ENCODE data around the gene GPR15. TPM values are rescaled to one million over a fixed set of nuclear protein-coding genes. Genes with fewer than 3 reads are reported as not detected.

The GPR15 gene
- total and polyA plus RNA-seq, 12 donors, result 0.14 to 0.39 TPM; not detected in 10

GRCh38 chr3:98534734-98535133 is 3.0 kb downstream of the GPR15 start:
- Histone ChIP-seq H3K4me1 (replicated peaks in 1 of 2) (no peaks in the 10 kb centered on the region), H3K4me3 (no peak overlapping the region), H3K27ac (no peak overlapping the region), H3K36me3 (replicated peaks in 1 of 2) (no peaks in the 10 kb centered on the region), H3K27me3 (no peaks in the 10 kb centered on the region), H3K9me3 (replicated peaks in 1 of 3) (no peaks in the 10 kb centered on the region)
- intact Hi-C loops (cut with DNase I), result no loop called here
- TF ChIP-seq POLR2A (IDR thresholded peaks at IDR 0.05), result no peak
- TF ChIP-seq, protein P1, sequence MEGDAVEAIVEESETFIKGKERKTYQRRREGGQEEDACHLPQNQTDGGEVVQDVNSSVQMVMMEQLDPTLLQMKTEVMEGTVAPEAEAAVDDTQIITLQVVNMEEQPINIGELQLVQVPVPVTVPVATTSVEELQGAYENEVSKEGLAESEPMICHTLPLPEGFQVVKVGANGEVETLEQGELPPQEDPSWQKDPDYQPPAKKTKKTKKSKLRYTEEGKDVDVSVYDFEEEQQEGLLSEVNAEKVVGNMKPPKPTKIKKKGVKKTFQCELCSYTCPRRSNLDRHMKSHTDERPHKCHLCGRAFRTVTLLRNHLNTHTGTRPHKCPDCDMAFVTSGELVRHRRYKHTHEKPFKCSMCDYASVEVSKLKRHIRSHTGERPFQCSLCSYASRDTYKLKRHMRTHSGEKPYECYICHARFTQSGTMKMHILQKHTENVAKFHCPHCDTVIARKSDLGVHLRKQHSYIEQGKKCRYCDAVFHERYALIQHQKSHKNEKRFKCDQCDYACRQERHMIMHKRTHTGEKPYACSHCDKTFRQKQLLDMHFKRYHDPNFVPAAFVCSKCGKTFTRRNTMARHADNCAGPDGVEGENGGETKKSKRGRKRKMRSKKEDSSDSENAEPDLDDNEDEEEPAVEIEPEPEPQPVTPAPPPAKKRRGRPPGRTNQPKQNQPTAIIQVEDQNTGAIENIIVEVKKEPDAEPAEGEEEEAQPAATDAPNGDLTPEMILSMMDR (IDR thresholded peaks at IDR 0.05), result no peak
- DNase-seq, result no peak
- WGBS, 4 donors, result 87 to 92% (median 89%) methylated on average over 1 of the region's 1 CpG

GRCh38 chr3:98536456-98537017 is 4.8 kb downstream of the GPR15 start:
- Histone ChIP-seq H3K27me3 (no peaks in the 10 kb centered on the region), H3K36me3 (replicated peaks in 1 of 2) (no peaks in the 10 kb centered on the region), H3K27ac (no peak overlapping the region), H3K4me3 (no peak overlapping the region), H3K4me1 (replicated peaks in 1 of 2) (no peaks in the 10 kb centered on the region), H3K9me3 (replicated peaks in 1 of 3) (no peaks in the 10 kb centered on the region)
- no peak for TF ChIP-seq POLR2A (IDR thresholded peaks at IDR 0.05)
- intact Hi-C loops (cut with DNase I), result no loop called here
- WGBS, 4 donors, result 87 to 91% (median 90%) methylated on average over 6 of the region's 6 CpGs
- DNase-seq, result no peak

DNA sequence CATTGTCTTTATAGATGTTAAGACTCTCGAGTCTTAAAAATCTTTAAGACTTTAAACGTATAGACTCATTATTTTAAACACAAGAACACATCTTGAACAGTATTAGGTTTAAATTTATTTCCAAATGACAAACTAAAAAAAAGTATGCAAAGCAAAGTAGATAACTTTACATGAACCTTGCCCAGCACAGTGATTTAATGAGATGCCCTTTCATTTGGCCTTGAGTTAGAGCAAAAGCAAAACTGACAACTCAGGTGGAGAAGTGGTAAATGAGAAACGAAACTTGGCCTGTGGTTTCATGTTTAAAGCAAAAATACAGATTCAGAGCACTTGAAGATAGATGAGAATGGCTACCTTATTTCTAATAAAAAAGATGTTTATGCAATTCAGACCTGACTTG is 8.6 kb downstream of the GPR15 start:
- no peak overlapping the region for H3K27ac ChIP-seq
- intact Hi-C loops (cut with DNase I), result no loop called here
- H3K27me3 ChIP-seq, result peaks cover 3% of the 10 kb centered on the region
- H3K4me1 ChIP-seq (replicated peaks in 1 of 2), result no peaks in the 10 kb centered on the region
- no peaks in the 10 kb centered on the region for H3K9me3 ChIP-seq (replicated peaks in 1 of 3)
- WGBS, 4 donors, result 34 to 48% (median 44%) methylated on average over 3 of the region's 3 CpGs
- TF ChIP-seq, protein P1 (IDR thresholded peaks at IDR 0.05), result no peak
- no peak for TF ChIP-seq POLR2A (IDR thresholded peaks at IDR 0.05)
- H3K36me3 ChIP-seq (replicated peaks in 1 of 2), result no peaks in the 10 kb centered on the region
- no peak overlapping the region for H3K4me3 ChIP-seq
- no peak for DNase-seq

DNA sequence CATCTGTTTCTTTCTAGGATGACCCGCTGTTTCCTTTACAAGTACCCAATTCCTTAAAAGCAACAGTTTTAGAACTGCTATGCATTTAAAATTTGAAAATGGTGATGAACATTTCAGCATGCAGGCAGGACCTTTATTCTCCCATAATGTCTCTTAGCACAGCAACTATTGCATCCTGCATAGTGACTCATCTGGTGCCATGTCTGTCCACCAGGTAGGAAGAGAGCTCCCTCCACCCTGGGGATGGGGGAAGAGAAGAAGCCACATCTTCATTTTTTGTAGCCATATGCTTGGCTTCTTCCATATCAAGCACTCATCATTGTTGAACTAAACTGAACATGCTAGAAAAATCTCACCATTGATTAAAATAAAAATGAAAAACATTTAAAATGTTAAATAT is 9.9 kb downstream of the GPR15 start:
- no peak overlapping the region for H3K4me3 ChIP-seq
- no peak for TF ChIP-seq POLR2A (IDR thresholded peaks at IDR 0.05)
- TF ChIP-seq, protein P1 (IDR thresholded peaks at IDR 0.05), result no peak
- no peak for DNase-seq
- H3K27me3 ChIP-seq, result peaks cover 3% of the 10 kb centered on the region
- H3K36me3 ChIP-seq (replicated peaks in 1 of 2), result no peaks in the 10 kb centered on the region
- no peaks in the 10 kb centered on the region for H3K9me3 ChIP-seq (replicated peaks in 1 of 3)
- no peak overlapping the region for H3K27ac ChIP-seq
- H3K4me1 ChIP-seq (replicated peaks in 1 of 2), result no peaks in the 10 kb centered on the region
- intact Hi-C loops (cut with DNase I), result no loop called here
- WGBS, 4 donors, result 85 to 91% (median 87%) methylated on average over 1 of the region's 1 CpG

DNA sequence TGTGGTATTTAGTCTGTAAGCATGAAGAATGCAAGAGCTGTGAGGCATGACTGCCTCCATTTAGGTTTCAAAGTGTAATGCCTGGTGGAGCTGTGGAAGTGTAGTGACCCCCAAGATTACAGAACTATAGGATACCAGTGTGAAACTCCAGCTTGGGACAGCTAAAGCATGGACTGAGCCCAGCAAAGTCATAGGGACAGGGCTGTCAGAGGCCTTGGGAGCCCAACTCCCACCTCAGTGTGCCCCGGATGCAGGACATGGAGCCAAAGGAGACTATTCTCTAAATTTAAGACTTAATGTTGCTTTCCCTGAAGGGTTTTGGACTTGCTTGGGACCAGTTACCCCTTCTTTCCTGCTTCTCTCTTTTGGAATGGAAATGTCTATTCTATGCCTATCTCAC is 10.8 kb downstream of the GPR15 start:
- no peak for DNase-seq
- no peaks in the 10 kb centered on the region for H3K36me3 ChIP-seq (replicated peaks in 1 of 2)
- 77 to 91% (median 88%) methylated on average over 1 of the region's 1 CpG for WGBS, 4 donors
- H3K9me3 ChIP-seq (replicated peaks in 1 of 3), result no peaks in the 10 kb centered on the region
- H3K4me1 ChIP-seq (replicated peaks in 1 of 2), result no peaks in the 10 kb centered on the region
- TF ChIP-seq, protein P1 (IDR thresholded peaks at IDR 0.05), result no peak
- TF ChIP-seq POLR2A (IDR thresholded peaks at IDR 0.05), result no peak
- intact Hi-C loops (cut with DNase I), result no loop called here
- no peak overlapping the region for H3K4me3 ChIP-seq
- peaks cover 3% of the 10 kb centered on the region for H3K27me3 ChIP-seq
- H3K27ac ChIP-seq, result no peak overlapping the region
